GM12873 (cell line): ENCODE data around the gene KANTR.

Source experiments
- CTCF ChIP-seq: IDR thresholded peaks from 2 replicates; pipeline ENCODE4 v1.5.1; 2012; ENCODE audit warnings: low read depth, mild to moderate bottlenecking, moderate library complexity, low read length, control low read depth; ENCODE audit not compliant: insufficient read depth; ENCODE audit errors: missing control alignments

KANTR gene

DNA sequence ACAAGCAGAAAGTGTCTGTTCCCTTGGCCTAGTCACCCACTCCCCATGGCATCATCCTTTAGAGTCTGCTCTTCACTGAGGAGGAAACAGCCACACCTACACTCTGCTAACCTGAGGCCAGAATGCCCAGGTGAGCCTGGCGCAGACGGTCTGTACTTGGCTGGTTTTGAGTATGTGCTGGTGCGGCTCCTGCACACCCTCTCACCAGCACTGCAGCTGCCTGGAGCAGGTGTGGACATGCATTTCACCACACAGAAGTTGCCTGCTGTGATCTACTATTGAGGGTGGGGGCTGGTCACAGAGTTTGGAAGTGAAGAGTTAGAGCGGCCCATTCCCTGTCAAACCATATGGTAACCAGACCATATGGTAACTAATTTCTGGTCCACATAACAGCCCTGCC is 39.5 kb downstream of the KANTR start:
- TF ChIP-seq CTCF, result no peak

GRCh38 chrX:53135581-53135980 is 41.6 kb downstream of the KANTR start:
- no peak for TF ChIP-seq CTCF

GRCh38 chrX:53153581-53153980 is 59.6 kb downstream of the KANTR start:
- TF ChIP-seq CTCF, result no peak

DNA sequence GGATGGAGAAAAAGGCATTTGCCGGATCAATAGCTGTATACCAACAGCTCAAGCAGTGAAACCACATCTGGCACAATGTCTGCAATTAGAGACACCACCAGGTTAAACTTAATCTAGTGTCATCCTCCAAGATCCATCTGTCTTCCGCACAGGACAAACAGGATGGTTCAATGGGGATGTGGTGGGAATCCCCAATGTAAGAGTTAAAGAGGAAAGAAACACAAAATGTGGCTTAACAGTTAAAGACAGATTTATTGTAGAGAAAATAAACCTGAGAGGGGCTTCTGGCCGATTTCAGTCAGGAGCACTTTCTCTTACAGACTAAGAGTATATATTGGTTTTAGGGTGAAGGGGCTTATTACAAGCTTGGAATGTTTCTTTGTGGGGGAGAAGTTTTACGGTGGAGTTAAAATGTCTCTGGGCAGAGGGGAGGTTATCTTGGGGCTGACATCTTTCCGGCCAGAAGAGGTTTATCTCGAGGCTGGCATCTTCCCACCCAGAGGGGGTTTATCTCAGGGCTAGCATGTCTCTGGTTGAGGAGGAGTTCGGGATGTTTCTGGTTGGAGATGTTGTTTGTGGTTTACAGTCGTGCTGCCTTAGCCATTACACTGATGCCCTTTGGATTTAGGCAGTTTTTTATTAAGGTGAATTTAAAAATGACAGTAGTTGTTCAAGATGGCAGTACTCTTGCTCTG is 61.7 kb downstream of the KANTR start:
- TF ChIP-seq CTCF, result no peak

DNA sequence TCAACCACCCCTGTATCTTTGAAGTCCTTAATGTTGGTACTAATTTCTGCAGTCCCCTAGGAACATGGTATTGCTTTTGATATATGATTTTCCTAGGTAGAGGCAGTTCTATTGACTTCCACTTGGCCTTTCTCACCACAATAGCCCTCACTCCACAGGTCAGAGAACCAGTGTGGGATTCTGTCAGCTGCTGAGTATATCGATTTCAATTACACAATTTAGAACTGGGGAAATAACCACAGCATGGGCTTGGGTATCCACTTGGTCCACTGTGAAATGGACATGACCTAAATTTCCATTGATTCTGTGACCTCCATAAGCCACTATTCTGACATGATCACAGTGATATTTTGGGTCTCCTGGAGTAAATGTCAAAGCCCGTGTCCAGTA is 62.3 kb downstream of the KANTR start:
- TF ChIP-seq CTCF, result no peak

DNA sequence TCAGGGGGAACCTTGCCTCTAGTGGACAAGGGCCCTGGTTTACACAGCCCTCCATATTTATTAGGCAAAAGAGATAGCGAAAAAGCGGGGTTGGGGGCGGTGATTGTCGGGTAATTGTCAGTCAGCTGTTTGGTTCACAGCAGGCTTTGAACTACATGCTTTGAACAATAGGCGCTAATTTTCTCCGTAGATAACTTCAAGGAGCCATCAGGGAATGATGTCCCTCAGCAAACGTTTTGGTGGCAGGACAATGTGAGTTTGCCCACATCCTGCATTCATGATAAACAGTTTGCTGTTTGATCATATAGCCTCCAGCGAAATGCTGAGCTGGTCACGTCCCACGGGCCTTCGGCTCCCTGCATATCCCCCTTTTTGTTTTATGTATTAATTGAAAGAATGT is 65.2 kb downstream of the KANTR start:
- TF ChIP-seq CTCF, result no peak

DNA sequence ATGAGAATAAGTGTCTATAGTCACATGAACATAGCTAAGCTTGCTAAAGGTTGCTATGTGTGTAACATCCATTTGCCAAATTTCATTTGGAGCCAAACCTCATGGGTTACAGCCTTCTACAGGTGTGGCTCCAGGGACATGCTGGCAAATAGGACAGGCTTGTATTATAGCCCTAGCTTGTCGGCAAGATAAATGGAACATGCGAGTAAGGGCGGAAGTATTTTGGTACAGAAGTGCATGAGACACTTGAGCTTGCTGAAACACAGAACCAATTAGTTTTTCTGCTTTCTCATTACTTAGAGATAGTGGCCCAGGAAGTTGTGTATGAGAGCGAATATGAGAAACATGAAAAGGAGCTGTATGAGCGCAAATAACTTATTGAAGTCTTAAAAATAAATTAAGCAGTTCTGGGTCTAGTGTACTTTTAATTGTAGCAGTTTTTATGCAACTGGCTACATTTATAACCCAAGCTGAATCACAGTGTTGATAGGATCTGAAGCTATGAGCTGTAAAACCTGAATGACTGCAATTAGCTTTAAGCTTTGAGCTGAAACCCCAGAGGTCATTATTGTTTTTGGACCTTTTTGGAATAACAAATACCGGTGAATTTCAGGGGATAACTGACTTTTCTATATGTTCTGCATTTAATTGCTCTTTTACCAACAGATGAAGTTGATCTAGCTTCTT is 66.5 kb downstream of the KANTR start:
- TF ChIP-seq CTCF, result no peak
